ENCODE data around the gene TTLL1.
"Not testable (repeated sequence)": the region's sequence is repeated elsewhere in the genome, so short reads cannot be mapped to it uniquely, and the experiment has no call there.

Gene TTLL1

DNA sequence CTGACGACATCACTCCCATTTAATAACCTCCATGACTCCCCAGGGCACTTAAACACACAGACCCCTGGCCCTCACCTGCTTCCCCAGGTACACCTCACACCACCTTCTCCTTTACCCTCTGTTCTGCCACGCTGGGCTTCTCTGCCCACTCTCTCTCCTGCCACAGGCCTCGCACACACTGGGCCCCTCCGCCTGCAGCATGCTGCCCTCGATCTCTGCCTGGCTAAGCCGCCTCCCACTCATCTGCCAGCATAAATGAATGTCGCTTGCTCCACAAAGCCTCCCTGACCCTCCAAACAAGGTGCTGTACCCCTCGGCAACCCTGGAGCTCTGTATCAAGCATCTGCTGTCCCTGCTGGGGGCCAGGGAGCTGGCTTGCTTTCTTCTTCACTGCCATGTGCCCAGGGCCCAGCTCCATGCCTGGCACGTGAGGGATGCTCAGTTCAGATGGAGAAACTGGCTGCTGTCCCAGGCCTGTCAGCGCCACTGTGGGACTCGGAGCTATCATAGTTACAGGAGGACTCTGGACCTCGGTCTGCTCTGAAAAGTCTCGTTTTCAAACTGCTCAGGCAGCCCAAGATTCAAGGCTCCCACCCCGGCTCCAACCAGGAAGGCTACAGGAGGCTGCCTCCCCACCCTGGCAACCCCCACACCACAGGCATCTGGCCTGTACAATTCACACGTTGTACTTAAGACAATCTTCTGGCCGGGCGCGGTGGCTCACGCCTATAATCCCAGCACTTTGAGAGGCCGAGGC, 11.9 kb downstream of the TTLL1 start:
- no peak for DNase-seq (ENCODE audit: low read depth in 2 of 2, low spot score in 1 of 2)

DNA sequence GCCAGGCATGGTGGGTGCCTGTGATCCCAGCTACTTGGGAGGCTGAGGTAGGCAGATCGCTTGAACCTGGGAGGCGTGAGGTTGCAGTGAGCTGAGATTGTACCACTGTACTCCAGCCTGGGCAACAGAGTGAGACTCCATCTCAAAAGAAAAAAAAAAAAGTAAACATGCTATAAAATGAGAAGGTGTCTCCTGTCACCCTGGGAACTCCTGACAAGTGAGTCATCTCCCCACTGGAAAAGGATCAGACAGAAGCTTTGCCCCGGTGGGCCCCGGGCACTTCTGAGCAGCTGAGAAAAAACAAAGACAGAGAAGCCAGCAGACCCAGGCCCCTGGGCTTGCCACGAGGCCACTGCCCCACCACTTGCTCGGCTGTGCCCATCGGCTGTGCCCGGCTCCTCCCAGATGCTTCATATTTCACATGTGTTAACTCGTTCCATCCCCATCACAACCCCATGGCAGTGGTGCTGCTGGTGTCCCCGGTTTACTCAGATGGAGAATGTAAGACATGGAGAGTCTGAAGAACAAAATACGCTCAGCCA, 22.3 kb downstream of the TTLL1 start:
- no peak for DNase-seq (ENCODE audit: low read depth in 2 of 2, low spot score in 1 of 2)

GRCh38 chr22:43066134-43066533, 23.1 kb downstream of the TTLL1 start:
- DNase-seq (ENCODE audit: low read depth in 2 of 2, low spot score in 1 of 2) = no peak

GRCh38 chr22:43060183-43060582, 29.0 kb downstream of the TTLL1 start:
- DNase-seq (ENCODE audit: low read depth in 2 of 2, low spot score in 1 of 2) = no peak

- no peak for DNase-seq (ENCODE audit: low read depth in 2 of 2, low spot score in 1 of 2)
Measured at GRCh38 chr22:43057641-43058040, 31.6 kb downstream of the TTLL1 start.

- DNase-seq (ENCODE audit: low read depth in 2 of 2, low spot score in 1 of 2) = no peak
Measured at GRCh38 chr22:43053176-43053575, 36.0 kb downstream of the TTLL1 start.

DNA sequence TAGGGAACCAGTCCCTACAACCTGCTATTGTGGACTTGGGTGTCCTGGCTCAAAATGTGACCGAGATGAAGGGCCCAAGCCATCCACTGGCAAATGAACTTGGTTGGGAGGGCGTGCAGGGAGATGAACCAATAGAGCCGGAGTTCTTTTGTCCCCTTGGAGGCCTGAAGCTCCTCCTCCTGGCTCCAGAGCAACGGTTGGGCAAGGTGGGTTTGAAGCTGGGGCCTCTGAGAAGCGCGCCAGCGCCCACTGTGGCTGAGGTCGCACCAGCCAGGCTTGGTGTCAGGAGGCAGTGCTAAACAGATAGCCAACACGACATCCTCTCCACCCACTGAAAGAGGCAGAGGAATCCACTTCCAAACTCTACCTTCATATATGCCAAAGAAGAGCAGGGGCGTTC, 38.2 kb downstream of the TTLL1 start:
- no peak for DNase-seq (ENCODE audit: low read depth in 2 of 2, low spot score in 1 of 2)

- no peak for DNase-seq (ENCODE audit: low read depth in 2 of 2, low spot score in 1 of 2)
Measured at GRCh38 chr22:43047605-43048004, 41.6 kb downstream of the TTLL1 start.

DNA sequence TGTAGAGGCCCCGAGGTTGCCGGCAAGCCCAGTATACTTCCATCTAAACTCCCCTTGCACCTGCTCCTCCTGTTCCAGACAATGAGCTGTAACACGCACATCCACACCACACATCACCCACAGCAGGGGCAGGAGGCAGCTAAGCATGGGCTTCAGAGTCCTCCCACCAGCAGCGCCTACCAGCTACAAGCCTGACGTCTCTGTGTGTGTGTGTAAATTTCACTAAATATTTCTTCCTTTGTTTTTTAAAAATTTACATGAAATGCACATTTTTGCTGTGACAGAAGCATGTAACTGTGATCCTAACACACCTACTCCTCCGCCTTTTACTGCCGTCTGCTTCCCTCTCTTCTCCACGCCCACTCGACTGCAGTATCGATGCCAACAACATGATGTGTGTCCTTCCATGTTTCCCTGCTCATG, 44.9 kb downstream of the TTLL1 start:
- DNase-seq (ENCODE audit: low read depth in 2 of 2, low spot score in 1 of 2) = no peak

GRCh38 chr22:43042101-43042780, 47.0 kb downstream of the TTLL1 start:
- DNase-seq (ENCODE audit: low read depth in 2 of 2, low spot score in 1 of 2) = no peak

GRCh38 chr22:43039800-43040199, 49.4 kb downstream of the TTLL1 start:
- DNase-seq (ENCODE audit: low read depth in 2 of 2, low spot score in 1 of 2) = no peak

DNA sequence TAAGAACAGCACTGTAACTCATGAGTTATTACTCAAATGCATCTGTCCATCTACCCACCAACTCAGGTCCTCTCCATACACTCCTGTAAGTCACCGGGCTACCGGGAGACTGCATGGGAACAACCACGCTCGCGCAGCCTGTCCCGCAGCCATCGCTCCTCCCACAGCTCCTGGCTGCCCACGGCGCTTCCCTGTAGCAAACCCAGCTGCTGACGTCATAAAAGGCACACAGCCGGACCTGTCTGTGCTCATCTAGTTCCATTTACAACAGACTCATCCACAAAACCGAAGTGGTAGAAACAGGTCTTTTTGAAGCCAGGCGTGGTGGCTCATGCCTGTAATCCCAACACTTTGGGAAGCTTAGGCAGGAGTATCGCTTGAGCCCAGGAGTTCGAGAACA, 50.9 kb downstream of the TTLL1 start:
- DNase-seq (ENCODE audit: low read depth in 2 of 2, low spot score in 1 of 2) = no peak

DNA sequence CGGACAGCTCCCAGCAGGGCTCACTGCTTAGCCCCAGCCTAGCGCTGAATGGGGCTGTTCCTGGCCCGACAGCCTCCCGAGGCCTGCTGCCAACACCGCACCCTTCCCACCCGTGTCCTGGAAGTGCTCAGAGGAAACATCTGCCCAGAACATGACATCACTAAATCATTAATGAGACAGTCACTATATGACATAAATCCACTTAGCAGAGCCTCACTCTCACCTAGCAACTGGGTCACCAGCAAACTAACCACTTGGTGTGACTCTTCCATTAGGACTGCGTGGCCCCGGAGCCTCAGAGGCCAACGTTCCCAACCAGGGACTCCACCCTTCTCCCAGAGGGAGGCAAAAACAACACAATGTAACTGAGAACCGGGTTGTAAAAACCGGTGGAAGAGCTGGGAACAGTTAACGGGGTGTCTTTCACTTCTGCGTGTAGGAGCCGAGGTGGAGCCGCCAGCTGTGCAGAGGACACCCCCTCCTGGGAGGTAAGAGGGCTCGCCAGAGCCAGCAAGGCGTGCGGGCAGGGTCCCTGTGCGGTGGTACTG, 52.8 kb downstream of the TTLL1 start:
- DNase-seq (ENCODE audit: low read depth in 2 of 2, low spot score in 1 of 2) = no peak

GRCh38 chr22:43035250-43035649, 53.9 kb downstream of the TTLL1 start:
- no peak for DNase-seq (ENCODE audit: low read depth in 2 of 2, low spot score in 1 of 2)

GRCh38 chr22:43031617-43032016, 57.6 kb downstream of the TTLL1 start:
- DNase-seq (ENCODE audit: low read depth in 2 of 2, low spot score in 1 of 2) = no peak

- DNase-seq (ENCODE audit: low read depth in 2 of 2, low spot score in 1 of 2) = no peak
Measured at GRCh38 chr22:43018615-43019014, 70.6 kb downstream of the TTLL1 start.

- DNase-seq (ENCODE audit: low read depth in 2 of 2, low spot score in 1 of 2) = no peak
Measured at GRCh38 chr22:43017525-43018460, 71.4 kb downstream of the TTLL1 start.

DNA sequence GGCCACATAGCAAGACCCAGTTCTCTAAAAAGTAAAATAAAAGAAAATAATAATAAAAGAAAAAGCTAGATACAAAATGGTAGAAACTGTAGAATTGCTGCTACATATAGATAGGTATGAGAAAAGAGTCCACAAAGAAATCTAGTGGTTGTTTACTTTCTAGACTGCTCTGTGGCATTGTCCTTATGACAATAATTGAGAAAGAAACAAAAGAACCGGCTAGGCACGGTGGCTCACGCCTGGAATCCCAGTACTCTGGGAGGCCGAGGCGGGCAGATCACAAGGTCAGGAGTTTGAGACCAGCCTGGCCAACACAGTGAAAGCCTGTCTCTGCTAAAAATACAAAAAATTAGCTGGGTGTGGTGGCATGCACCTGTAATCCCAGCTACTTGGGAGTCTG, 73.0 kb downstream of the TTLL1 start:
- DNase-seq (ENCODE audit: low read depth in 2 of 2, low spot score in 1 of 2) = not testable (repeated sequence)

DNA sequence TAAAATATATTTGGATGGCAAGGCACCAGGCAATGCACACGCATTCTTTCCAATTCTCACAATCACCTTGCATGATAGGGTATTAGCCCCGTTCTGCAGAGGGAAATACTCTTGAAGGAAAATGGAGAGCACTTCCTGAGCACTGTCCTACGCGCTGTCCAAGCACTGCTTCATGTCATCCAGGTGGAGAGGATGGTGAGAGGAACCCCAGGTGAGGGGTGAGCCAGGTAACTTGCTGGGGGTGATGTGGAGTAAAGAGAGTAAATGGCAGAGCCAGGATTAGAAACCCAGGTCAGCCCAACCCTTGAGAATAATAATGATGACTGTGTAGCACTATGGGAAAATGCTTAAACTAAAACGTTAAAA, 73.5 kb downstream of the TTLL1 start:
- DNase-seq (ENCODE audit: low read depth in 2 of 2, low spot score in 1 of 2) = no peak

DNA sequence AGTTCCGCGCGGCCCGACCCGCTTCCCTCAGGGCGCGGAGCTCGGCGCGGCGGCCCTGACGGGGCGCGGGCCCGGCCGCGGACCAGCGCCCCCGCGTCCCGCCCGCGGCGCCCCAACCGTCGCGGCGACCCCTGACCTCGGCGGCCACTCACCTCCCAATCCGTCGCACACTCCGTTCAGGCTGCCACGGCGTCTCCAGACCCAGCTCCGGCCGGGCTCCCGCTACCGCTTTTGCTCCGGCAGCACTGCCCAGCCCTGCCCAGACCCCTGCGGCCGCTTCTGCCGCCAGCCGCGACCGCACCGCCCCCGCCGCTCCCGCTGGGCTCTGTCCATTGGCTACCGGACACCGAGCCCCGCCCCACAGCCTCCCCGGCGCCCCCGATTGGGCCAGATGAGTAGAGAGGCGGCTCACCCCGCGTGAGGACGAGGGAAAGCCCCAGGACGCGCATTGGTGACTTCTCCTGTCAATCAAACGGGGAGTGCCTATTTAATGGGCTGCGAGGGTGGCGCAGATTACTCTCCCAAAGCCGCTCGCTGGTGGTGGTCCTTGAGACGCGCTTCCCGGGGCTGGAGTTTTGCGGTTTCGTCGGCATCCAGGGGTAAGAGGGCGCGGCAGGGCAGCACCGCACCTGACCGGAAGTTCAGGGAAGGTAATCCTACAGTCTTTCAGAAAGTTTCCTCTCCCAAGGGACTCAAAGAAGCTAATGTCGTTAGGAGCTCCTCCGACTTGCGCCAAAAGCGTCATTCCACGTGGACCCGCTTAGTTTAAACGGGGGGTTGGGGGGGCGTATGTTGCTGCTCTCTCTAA, 74.1 kb downstream of the TTLL1 start, which contains the start of gene PACSIN2:
Gene PACSIN2 (minus strand): TSS at position 281 of the 808 bp plus-strand sequence. CDS start 103,069 bp downstream, outside the sequence.
- DNase-seq (ENCODE audit: low read depth in 2 of 2, low spot score in 1 of 2) = peak; percentile 97 to 98

Data from stimulated activated CD8-positive, alpha-beta memory T cell treated with anti-CD3 and anti-CD28 coated beads, Interleukin-4, amount 100 ng/mL, for 4 hours (primary cell).